ENCODE results near the gene RNF150.

Gene RNF150

GRCh38 chr4:140969296-140969695 is 164.0 kb downstream of the RNF150 start:
- no peak for FAIRE-seq

DNA sequence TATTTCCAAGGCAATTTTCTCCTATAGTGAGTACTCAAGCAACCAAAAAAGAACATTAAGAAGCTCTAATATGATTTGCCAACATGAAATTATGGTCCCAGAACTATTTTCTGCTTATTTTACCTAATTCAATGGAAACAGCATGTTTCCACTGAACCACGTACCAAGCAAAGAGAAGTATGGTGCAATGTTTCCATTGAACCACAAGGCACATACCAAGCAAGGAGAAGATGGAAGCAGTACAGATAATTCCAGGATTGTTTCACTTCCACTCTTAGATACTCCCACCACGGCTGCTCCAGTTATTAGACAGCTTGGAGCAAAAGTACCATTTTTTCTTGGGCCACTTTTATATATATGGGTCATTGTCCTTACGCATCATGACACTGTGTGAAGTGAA is 164.9 kb downstream of the RNF150 start:
- FAIRE-seq = no peak

DNA sequence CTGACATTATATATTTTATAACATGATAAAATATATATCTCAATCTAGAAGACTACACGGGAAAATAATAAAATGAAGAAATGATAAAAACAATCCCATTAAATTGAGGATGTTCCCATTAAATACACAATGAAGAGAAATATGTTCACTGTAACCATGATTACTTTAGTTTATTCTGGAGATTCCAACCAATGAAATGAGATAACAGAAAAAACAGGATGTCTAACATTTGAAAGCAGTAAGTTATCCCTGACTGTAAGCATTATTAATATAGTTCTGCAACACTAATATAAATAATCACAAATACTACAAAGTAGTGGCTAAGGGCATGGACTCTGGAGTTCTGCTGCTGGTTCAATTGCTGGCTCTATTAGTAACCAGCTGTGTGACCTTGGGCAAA is 169.4 kb downstream of the RNF150 start:
- no peak for FAIRE-seq

GRCh38 chr4:140955641-140956040 is 177.6 kb downstream of the RNF150 start:
- no peak for FAIRE-seq

GRCh38 chr4:140952717-140953116 is 180.6 kb downstream of the RNF150 start:
- no peak for FAIRE-seq

GRCh38 chr4:140947506-140947905 is 185.8 kb downstream of the RNF150 start:
- FAIRE-seq = no peak

GRCh38 chr4:140945106-140945505 is 188.2 kb downstream of the RNF150 start:
- FAIRE-seq = no peak

DNA sequence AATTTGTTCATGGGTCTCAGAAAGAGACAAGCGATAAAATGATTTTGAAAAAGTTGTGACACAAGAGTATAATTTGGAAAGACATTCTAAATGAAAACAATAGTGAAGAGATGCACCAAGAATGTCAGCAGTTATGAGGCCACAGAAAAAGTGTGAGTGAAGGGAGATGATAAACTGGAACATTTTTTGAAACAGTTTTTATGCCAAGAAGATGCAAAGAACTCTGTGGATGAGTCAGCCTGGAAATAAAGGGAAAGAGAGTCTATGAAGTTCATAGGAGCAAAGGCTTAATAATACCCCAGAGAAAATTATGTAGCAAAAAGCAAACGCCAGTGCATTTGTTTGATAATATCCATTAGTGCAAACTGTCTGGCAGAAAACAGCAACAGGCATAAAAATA is 188.7 kb downstream of the RNF150 start:
- FAIRE-seq = no peak

GRCh38 chr4:140944199-140944515 is 189.1 kb downstream of the RNF150 start:
- FAIRE-seq = no peak

- no peak for FAIRE-seq
Observed at GRCh38 chr4:140943486-140944198, 189.6 kb downstream of the RNF150 start.

DNA sequence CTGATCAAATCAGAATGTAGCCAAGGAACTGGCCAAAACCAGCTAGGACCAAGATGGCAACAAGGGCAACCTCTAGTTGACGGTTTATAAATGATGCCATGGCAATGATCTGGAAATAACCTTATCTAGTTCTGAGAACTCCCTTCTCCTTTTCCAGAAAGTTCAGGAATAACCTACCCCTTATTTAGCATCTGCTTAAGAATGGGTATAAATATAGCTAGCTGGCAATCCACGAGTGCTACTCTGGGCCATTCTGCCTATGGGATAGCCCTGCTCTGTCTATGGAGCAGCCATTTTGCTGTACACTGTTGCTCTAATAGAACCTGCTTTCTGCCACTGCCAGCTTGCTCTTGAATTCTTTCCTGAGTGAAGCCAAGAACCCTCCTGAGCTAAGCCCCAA is 192.7 kb downstream of the RNF150 start:
- FAIRE-seq = no peak

- no peak for FAIRE-seq
Observed at GRCh38 chr4:140937866-140938265, 195.4 kb downstream of the RNF150 start.

DNA sequence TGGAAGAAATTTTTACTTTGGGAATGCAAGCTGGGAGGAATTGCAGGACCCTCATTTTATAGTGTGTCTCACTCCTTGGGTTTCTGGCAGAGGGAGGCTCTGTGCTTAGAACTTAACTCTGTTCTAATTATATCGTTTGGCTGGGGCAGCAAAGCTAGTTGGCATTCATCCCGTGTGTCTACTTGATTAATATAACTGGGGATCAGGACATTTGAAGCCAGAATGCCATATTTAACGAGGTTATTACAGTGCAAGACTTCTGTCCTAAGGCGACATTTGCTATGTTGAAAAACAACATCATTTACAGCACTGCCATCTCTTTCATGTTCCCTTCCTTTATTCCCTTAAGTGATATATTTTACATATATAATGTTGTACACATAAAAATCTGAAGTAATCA is 198.0 kb downstream of the RNF150 start:
- no peak for FAIRE-seq

- no peak for FAIRE-seq
Observed at GRCh38 chr4:140932501-140933045, 200.7 kb downstream of the RNF150 start.

DNA sequence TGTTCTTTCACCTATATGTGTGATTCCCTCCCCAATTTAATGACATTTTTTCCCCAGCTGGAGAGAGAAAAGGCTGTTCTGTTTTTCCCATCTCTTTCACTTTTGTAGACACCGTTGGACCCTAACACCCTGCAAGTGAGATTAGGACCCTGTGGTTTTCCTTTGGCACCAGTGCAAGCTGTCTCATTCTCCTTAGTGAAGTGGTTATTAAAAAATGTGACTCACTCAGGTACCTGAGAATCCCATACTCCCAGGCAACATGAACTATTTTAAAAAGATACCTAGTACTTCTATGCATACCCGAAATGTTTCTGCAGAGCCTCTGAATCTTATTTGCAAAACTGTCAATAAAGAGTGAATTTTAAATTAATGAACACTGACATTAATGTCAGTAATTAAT is 201.4 kb downstream of the RNF150 start:
- FAIRE-seq = no peak

GRCh38 chr4:140930557-140930956 is 202.7 kb downstream of the RNF150 start:
- FAIRE-seq = no peak

GRCh38 chr4:140930011-140930410 is 203.3 kb downstream of the RNF150 start:
- no peak for FAIRE-seq

GRCh38 chr4:140928880-140929279 is 204.4 kb downstream of the RNF150 start:
- FAIRE-seq = no peak

GRCh38 chr4:140926672-140927071 is 206.6 kb downstream of the RNF150 start:
- FAIRE-seq = no peak

DNA sequence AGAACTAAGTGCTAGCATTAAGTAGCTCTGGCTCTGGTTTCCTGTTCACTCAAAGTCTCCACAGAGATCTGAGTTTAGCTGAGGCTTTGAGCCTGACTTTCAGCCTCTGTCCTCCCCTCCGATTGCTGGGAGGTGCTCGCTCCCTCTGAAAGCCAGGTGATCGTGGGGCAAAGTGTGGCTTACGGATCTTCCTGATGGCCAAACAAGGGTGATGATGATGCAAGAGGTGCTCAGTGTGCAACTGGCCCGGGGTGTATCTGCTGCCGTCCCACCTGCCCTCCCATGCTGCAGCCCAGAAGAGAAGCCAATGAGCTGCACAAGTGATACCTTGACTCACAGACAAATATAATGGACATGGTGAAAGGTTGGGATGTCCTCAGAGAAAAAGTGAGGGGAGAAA is 207.9 kb downstream of the RNF150 start:
- no peak for FAIRE-seq

GRCh38 chr4:140924761-140925392 is 208.4 kb downstream of the RNF150 start:
- FAIRE-seq = no peak

GRCh38 chr4:140906993-140907962 is 226.0 kb downstream of the RNF150 start:
- no peak for FAIRE-seq

GRCh38 chr4:140904904-140905303 is 228.4 kb downstream of the RNF150 start:
- no peak for FAIRE-seq
